PC-9 (cell line): ENCODE data around the gene SIPA1. TPM values are rescaled to one million over a fixed set of nuclear protein-coding genes. Genes with fewer than 3 reads are reported as not detected.
"Not testable (repeated sequence)": the region's sequence is repeated elsewhere in the genome, so short reads cannot be mapped to it uniquely, and the experiment has no call there.

Experiments used
- BruUV-seq: library from RNA; stranded (reverse); fragments of 400-500 nt; replicated peaks from 2 replicates; lab custom pipeline; 2021; lab: Mats Ljungman, UMichigan
- CTCF ChIA-PET: fragments of 300-600 bp; sonication (Branson Sonifier 250); formaldehyde crosslinking; loops from one replicate; lab custom pipeline; 2022; ENCODE audit warnings: antibody characterized with exemption; lab: Charles Lee
- POLR2A ChIA-PET: fragments of 300-600 bp; sonication (Branson Sonifier 250); formaldehyde crosslinking; loops from one replicate; lab custom pipeline; 2022; ENCODE audit warnings: antibody characterized with exemption; ENCODE audit not compliant: unreplicated experiment; lab: Charles Lee
- DNase-seq, 2 experiments: peaks; one replicate each; pipeline versions ENCODE4 v3.0.0 to v3.0.0-alpha.2; 2015 to 2022; ENCODE audit warnings: mixed read lengths in 1 of 2
- H2AFZ ChIP-seq: fragments of 200-600 bp; sonication (generic); 2 replicates; pipeline ENCODE4 v1.8.1; 2017; ENCODE audit warnings: antibody characterized with exemption
- H3F3A ChIP-seq: fragments of 200-600 bp; sonication (generic); 2 replicates; pipeline ENCODE4 v1.8.1; 2017; ENCODE audit warnings: antibody characterized with exemption, mild to moderate bottlenecking, low read depth; ENCODE audit not compliant: insufficient read depth
- H3K27ac ChIP-seq: fragments of 200-600 bp; sonication (generic); 2 replicates; pipeline ENCODE4 v1.6.1; 2016; ENCODE audit warnings: mixed run types
- H3K27me3 ChIP-seq: fragments of 200-600 bp; sonication (generic); 2 replicates; pipeline ENCODE4 v1.6.1; 2016; ENCODE audit warnings: low read depth, mixed run types; ENCODE audit not compliant: insufficient read depth
- H3K36me3 ChIP-seq: fragments of 200-600 bp; sonication (generic); 2 replicates; pipeline ENCODE4 v1.6.1; 2016; ENCODE audit warnings: low read depth, mixed run types
- H3K4me1 ChIP-seq: fragments of 200-600 bp; sonication (generic); replicated peaks from 2 replicates; pipeline ENCODE4 v1.6.1; 2016; ENCODE audit warnings: mixed run types; ENCODE audit not compliant: insufficient read depth
- H3K4me2 ChIP-seq: fragments of 200-600 bp; sonication (generic); 2 replicates; pipeline ENCODE4 v1.6.1; 2017; ENCODE audit warnings: mixed run types
- H3K4me3 ChIP-seq: fragments of 200-600 bp; sonication (generic); 2 replicates; pipeline ENCODE4 v1.6.1; 2016; ENCODE audit warnings: mixed run types
- H3K79me2 ChIP-seq: fragments of 200-600 bp; sonication (generic); 2 replicates; pipeline ENCODE4 v1.6.1; 2017; ENCODE audit warnings: low read depth, mixed run types
- H3K9me2 ChIP-seq: fragments of 200-600 bp; sonication (generic); 2 replicates; pipeline ENCODE4 v1.8.1; 2017; ENCODE audit warnings: mild to moderate bottlenecking; ENCODE audit not compliant: insufficient read depth
- H3K9me3 ChIP-seq: fragments of 200-600 bp; sonication (generic); 2 replicates; pipeline ENCODE4 v1.8.1; 2016; ENCODE audit warnings: low read depth; ENCODE audit not compliant: insufficient read depth
- H4K20me1 ChIP-seq: fragments of 200-600 bp; sonication (generic); 2 replicates; pipeline ENCODE4 v1.8.1; 2017; ENCODE audit not compliant: insufficient read depth
- EZH2 ChIP-seq: fragments of 200-600 bp; sonication (generic); IDR thresholded peaks from 2 replicates; pipeline ENCODE4 v1.8.0; 2017; ENCODE audit warnings: antibody characterized with exemption, low read depth
- intact Hi-C: fragments of 100-400 bp; cut with micrococcal nuclease; formaldehyde crosslinking; loops from one replicate; pipeline ENCODE4 v1.10.0; 2022; ENCODE audit not compliant: unreplicated experiment
- total RNA-seq: library from RNA; stranded (reverse); gene quantifications from 2 replicates; pipeline ENCODE4 v1.2.3, GENCODE V29; 2021
- TF ChIP-seq, protein P1 (sequence below): fragments of 200-600 bp; sonication (generic); conservative IDR thresholded peaks from 2 replicates; pipeline ENCODE4 v1.6.1; 2017; ENCODE audit warnings: mixed run types, antibody characterized with exemption, mild to moderate bottlenecking, moderate library complexity

Gene SIPA1
- total RNA-seq, 1 experiment from 2014 or later: 65.6 TPM

DNA sequence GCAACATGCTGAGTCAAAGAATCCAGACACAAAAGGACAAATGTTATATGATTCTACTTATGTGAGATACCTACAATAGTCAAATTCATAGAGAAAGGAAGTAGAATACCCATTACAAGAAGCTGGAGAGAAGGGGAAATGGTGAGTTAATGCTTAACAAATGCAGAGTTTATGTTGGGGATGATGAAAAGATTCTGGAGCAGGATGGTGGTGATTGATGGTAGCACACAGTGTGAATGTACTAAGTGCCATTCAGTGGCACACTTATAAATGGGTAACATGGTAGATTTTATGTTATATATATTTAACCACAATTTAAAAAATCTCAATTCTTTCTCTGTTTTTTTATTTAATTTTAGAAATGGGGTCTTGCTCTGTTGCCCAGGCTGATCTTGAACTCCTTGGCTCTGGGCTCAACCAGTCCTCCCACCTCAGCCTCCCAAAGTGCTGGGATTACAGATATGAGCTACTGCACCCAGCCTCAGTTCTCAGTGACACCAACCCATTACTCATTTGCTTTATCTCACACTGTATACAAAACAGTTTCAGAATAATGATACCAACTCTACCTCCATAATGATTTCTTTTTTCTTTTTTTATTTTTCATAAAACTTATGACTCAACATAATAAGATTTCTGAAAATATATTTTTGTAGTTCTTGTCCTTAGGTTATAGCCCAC is 34.4 kb downstream of the SIPA1 start:
- H3F3A ChIP-seq: 0 out of 2 replicates have a peak, but pooled peaks cover 8% of the 10 kb centered on the region
- POLR2A ChIA-PET: no interaction called here
- no peak overlapping the region for H3K4me2 ChIP-seq
- no peaks in the 10 kb centered on the region for H3K9me3 ChIP-seq
- intact Hi-C loops: no loop called here
- no peaks in the 10 kb centered on the region for H4K20me1 ChIP-seq
- H3K36me3 ChIP-seq: no peaks in the 10 kb centered on the region
- TF ChIP-seq, protein P1, sequence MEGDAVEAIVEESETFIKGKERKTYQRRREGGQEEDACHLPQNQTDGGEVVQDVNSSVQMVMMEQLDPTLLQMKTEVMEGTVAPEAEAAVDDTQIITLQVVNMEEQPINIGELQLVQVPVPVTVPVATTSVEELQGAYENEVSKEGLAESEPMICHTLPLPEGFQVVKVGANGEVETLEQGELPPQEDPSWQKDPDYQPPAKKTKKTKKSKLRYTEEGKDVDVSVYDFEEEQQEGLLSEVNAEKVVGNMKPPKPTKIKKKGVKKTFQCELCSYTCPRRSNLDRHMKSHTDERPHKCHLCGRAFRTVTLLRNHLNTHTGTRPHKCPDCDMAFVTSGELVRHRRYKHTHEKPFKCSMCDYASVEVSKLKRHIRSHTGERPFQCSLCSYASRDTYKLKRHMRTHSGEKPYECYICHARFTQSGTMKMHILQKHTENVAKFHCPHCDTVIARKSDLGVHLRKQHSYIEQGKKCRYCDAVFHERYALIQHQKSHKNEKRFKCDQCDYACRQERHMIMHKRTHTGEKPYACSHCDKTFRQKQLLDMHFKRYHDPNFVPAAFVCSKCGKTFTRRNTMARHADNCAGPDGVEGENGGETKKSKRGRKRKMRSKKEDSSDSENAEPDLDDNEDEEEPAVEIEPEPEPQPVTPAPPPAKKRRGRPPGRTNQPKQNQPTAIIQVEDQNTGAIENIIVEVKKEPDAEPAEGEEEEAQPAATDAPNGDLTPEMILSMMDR: no peak
- no peak for TF ChIP-seq EZH2
- no peaks in the 10 kb centered on the region for H3K9me2 ChIP-seq
- H3K79me2 ChIP-seq: no peaks in the 10 kb centered on the region
- DNase-seq: no peak
- H3K4me1 ChIP-seq: no peaks in the 10 kb centered on the region
- no peak overlapping the region for H3K4me3 ChIP-seq
- no peak overlapping the region for H3K27ac ChIP-seq
- no peak overlapping the region for H2AFZ ChIP-seq
- CTCF ChIA-PET: no interaction called here
- no peaks in the 10 kb centered on the region for H3K27me3 ChIP-seq
- no TSS peak for BruUV-seq

- no peaks in the 10 kb centered on the region for H3K9me3 ChIP-seq
- H3K36me3 ChIP-seq: no peaks in the 10 kb centered on the region
- POLR2A ChIA-PET: no interaction called here
- H3K27me3 ChIP-seq: no peaks in the 10 kb centered on the region
- H4K20me1 ChIP-seq: no peaks in the 10 kb centered on the region
- CTCF ChIA-PET: no interaction called here
- BruUV-seq: no TSS peak
- no peaks in the 10 kb centered on the region for H3K9me2 ChIP-seq
- intact Hi-C loops: no loop called here
- H3K4me2 ChIP-seq: no peak overlapping the region
- no peak overlapping the region for H3K27ac ChIP-seq
- H3K4me3 ChIP-seq: no peak overlapping the region
- DNase-seq: no peak
- H2AFZ ChIP-seq: no peak overlapping the region
- no peaks in the 10 kb centered on the region for H3K4me1 ChIP-seq
- 0 out of 2 replicates have a peak, but pooled peaks cover 8% of the 10 kb centered on the region for H3F3A ChIP-seq
- no peaks in the 10 kb centered on the region for H3K79me2 ChIP-seq
- TF ChIP-seq, protein P1: no peak
- TF ChIP-seq EZH2: no peak
Observed at GRCh38 chr11:65672982-65673381, 35.1 kb downstream of the SIPA1 start.

GRCh38 chr11:65680192-65680743 is 42.4 kb downstream of the SIPA1 start:
- Histone ChIP-seq H3K36me3 (no peaks in the 10 kb centered on the region), H3K79me2 (no peaks in the 10 kb centered on the region), H4K20me1 (no peaks in the 10 kb centered on the region), H3K4me2 (no peak overlapping the region), H3K27ac (no peak overlapping the region), H3K27me3 (no peaks in the 10 kb centered on the region), H3K9me2 (no peaks in the 10 kb centered on the region), H2AFZ (no peak overlapping the region), H3K4me3 (no peak overlapping the region), H3K4me1 (no peaks in the 10 kb centered on the region; the same call in 1 of the 2 replicates), H3K9me3 (no peaks in the 10 kb centered on the region), H3F3A (peaks cover 13% of the 10 kb centered on the region)
- BruUV-seq: no TSS peak
- intact Hi-C loops: no loop called here
- ChIA-PET CTCF (interaction anchor here (1.7 kb wide), 1 partner anchor 100 kb away, joined by 4 read pairs; no protein-coding TSS in a partner anchor), POLR2A (interaction anchor here (0.6 kb wide), 1 partner anchor 9 kb away, joined by 6 read pairs; no protein-coding TSS in a partner anchor)
- TF ChIP-seq, protein P1: no peak
- no peak for TF ChIP-seq EZH2
- DNase-seq: no peak

DNA sequence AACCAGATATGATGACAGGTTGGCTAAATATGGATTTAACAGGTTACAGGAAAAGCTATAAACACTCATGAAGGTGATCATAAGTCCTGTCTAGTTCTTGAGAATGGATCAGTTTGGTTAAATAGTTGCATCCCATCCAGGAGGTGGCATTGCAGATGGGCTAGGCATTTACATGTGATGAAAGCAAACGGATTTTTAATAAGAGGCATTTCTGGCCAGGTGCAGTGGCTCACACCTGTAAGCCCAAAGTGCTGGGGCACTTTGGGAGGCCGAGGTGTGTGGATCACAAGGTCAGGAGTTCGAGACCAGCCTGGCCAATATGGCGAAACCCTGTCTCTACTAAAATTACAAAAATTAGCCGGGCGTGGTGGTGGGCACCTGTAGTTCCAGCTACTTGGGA is 45.6 kb downstream of the SIPA1 start:
- BruUV-seq, CTCF ChIA-PET, H3K9me3 ChIP-seq, POLR2A ChIA-PET, H3K4me3 ChIP-seq, intact Hi-C loops, H3K9me2 ChIP-seq, H3K27me3 ChIP-seq, H3K4me2 ChIP-seq, H3K4me1 ChIP-seq, H3K36me3 ChIP-seq, H3K27ac ChIP-seq, DNase-seq, H4K20me1 ChIP-seq, H3K79me2 ChIP-seq, H2AFZ ChIP-seq: not testable (repeated sequence)
- peaks cover 13% of the 10 kb centered on the region for H3F3A ChIP-seq
